Measurements from ENCODE around the gene STK39. TPM values are rescaled to one million over a fixed set of nuclear protein-coding genes. Genes with fewer than 3 reads are reported as not detected.
A peak's percentile ranks its signal among the peaks of the same experiment; 100 is the strongest.

The STK39 gene
- total RNA-seq, 1 experiment from 2014 or later, result 22.1 TPM

- Histone ChIP-seq H3K4ac (ENCODE audit: low read depth, low read length) (no peak overlapping the region), H2BK120ac (ENCODE audit: low read depth, low read length, poor library complexity, severe bottlenecking) (no peak overlapping the region), H2AK5ac (ENCODE audit: insufficient read length, low read length) (no peak overlapping the region), H4K20me1 (ENCODE audit: control insufficient read depth, insufficient read depth, insufficient read length) (no peaks in the 10 kb centered on the region), H2AFZ (ENCODE audit: low read length) (no peak overlapping the region), H3K79me1 (ENCODE audit: insufficient read depth, low read depth, low read length, poor library complexity, severe bottlenecking) (no peaks in the 10 kb centered on the region), H3K4me2 (ENCODE audit: insufficient read depth, insufficient read length, low read length) (no peak overlapping the region), H3K9me3 (ENCODE audit: control insufficient read depth, low read depth, low read length) (no peaks in the 10 kb centered on the region), H4K5ac (ENCODE audit: insufficient read length, low read depth, low read length) (no peak overlapping the region), H3K79me2 (ENCODE audit: insufficient read depth, low read length) (no peaks in the 10 kb centered on the region), H4K91ac (ENCODE audit: insufficient read length, low read depth, low read length) (no peak overlapping the region), H3K9ac (ENCODE audit: extremely low read depth, insufficient read length, low read length) (no peak overlapping the region), H3K23ac (ENCODE audit: insufficient read length, low read depth, low read length) (no peak overlapping the region), H3K4me1 (ENCODE audit: insufficient read depth, low read length) (peaks cover 3% of the 10 kb centered on the region; the same call in 1 of the 2 replicates), H2BK20ac (ENCODE audit: low read depth, low read length, poor library complexity, severe bottlenecking) (no peak overlapping the region), H3K18ac (ENCODE audit: insufficient read length, low read depth, low read length) (no peak overlapping the region), H3K14ac (ENCODE audit: insufficient read depth, low read length) (no peak overlapping the region), H3T11ph (ENCODE audit: low read length) (no peak overlapping the region), H2BK12ac (ENCODE audit: insufficient read length, low read depth, low read length) (no peak overlapping the region), H3K56ac (ENCODE audit: insufficient read length, low read depth, low read length) (no peak overlapping the region), H2BK15ac (ENCODE audit: low read depth, low read length) (no peak overlapping the region), H4K8ac (replicated peaks; ENCODE audit: insufficient read length, low read depth, low read length) (no peak overlapping the region), H3K27me3 (ENCODE audit: insufficient read depth, low read length) (no peaks in the 10 kb centered on the region), H3K27ac (ENCODE audit: insufficient read length, low read depth, low read length) (no peak overlapping the region), H2BK5ac (ENCODE audit: insufficient read length, low read length) (no peak overlapping the region), H3K23me2 (ENCODE audit: insufficient read length, low read depth, low read length, poor library complexity, severe bottlenecking) (no peaks in the 10 kb centered on the region)
- Mint-ChIP-seq H3K4me3 (no peak overlapping the region), H3K27ac (peak overlapping the region; percentile 29 to 47 (median 40); a peak in 2 of 7 replicates), H3K27me3 (ENCODE audit: low read depth) (no peaks in the 10 kb centered on the region), H3K4me1 (peaks cover 30 to 33% of the 10 kb centered on the region in 2 experiments), H3K36me3 (ENCODE audit: insufficient read depth in 1 of 3, low read depth in 3 of 3) (no peaks in the 10 kb centered on the region), H3K9me3 (no peaks in the 10 kb centered on the region)
- no peak for DNase-seq
- TF ChIP-seq, protein P1, sequence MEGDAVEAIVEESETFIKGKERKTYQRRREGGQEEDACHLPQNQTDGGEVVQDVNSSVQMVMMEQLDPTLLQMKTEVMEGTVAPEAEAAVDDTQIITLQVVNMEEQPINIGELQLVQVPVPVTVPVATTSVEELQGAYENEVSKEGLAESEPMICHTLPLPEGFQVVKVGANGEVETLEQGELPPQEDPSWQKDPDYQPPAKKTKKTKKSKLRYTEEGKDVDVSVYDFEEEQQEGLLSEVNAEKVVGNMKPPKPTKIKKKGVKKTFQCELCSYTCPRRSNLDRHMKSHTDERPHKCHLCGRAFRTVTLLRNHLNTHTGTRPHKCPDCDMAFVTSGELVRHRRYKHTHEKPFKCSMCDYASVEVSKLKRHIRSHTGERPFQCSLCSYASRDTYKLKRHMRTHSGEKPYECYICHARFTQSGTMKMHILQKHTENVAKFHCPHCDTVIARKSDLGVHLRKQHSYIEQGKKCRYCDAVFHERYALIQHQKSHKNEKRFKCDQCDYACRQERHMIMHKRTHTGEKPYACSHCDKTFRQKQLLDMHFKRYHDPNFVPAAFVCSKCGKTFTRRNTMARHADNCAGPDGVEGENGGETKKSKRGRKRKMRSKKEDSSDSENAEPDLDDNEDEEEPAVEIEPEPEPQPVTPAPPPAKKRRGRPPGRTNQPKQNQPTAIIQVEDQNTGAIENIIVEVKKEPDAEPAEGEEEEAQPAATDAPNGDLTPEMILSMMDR (conservative IDR thresholded peaks at IDR 0.05), result no peak
- WGBS (ENCODE audit: extremely low coverage, insufficient read length, low lambda C conversion rate), result no CpG with 5 or more reads among the region's 9 CpGs
Measured at GRCh38 chr2:167960089-167960747, 287.2 kb downstream of the STK39 start.
